C4-2B (cell line): ENCODE measurements around the gene ABCF2.

ENCODE experiments used
- H3K27ac ChIP-seq: fragments of 450-650 bp; 2 replicates; pipeline ENCODE4 v1.5.1; 2017
- CTCF ChIP-seq: fragments of 450-650 bp; conservative IDR thresholded peaks from 2 replicates; pipeline ENCODE4 v1.5.1; 2017; ENCODE audit warnings: mild to moderate bottlenecking
- ZFX ChIP-seq: fragments of 450-650 bp; IDR thresholded peaks from 2 replicates; pipeline ENCODE4 v1.6.1; 2017

The ABCF2 gene

DNA sequence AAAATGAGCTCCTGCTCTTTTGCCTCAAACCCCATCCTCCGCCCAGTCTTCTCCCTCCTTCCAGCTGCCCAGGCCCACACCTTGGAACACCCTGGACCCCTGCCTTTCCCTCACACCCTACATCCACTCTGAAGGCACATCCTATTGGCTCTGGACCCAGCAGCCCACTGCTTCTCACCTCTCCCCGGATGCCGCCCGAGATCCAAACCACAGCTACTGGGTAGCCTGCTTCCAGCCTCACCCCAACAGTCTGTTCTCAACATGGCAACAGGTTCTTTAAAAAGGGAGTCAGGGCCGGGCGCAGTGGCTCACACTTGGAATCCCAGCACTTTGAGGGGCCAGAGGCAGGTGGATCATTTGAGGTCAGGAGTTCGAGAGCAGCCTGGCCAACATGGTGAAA, 31.0 kb upstream of the ABCF2 start:
- no peak overlapping the region for H3K27ac ChIP-seq
- TF ChIP-seq CTCF (no peak), ZFX (no peak)

DNA sequence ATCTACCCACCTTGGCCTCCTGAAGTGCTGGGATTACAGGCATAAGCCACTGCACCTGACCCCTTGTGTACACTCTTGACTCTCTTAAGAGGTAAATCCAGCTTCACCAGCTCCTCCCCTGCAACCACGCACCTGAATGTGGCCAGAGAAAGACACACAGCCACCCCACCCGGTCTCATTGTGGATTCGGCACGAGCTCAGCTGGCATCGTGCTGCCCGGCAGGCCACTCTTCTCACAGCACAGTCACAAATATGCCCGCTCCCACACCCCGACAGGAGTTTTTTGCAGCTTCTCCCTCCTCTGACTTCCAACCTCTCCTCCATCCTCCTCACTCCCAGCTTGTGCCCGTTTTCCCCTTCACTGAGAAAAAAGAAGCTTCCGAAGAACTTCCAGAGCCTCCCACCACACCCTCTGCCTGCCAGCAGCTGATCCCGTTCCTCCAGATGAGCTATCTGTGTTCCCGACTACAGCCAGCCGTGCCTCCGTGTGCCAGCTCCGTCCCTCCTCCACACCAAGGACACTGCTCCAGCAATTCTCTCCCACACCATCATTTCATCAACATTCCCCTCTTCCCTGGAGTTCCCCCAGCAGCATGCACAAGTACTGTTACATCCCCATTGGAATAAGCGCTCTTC, 29.5 kb upstream of the ABCF2 start:
- H3K27ac ChIP-seq: no peak overlapping the region
- no peak for TF ChIP-seq CTCF
- no peak for TF ChIP-seq ZFX

- no peak overlapping the region for H3K27ac ChIP-seq
- TF ChIP-seq CTCF: no peak
Measured at GRCh38 chr7:151255390-151255789, 28.4 kb upstream of the ABCF2 start.

- no peak overlapping the region for H3K27ac ChIP-seq
- TF ChIP-seq ZFX (no peak), CTCF (no peak)
Measured at GRCh38 chr7:151254851-151255250, 27.8 kb upstream of the ABCF2 start.

DNA sequence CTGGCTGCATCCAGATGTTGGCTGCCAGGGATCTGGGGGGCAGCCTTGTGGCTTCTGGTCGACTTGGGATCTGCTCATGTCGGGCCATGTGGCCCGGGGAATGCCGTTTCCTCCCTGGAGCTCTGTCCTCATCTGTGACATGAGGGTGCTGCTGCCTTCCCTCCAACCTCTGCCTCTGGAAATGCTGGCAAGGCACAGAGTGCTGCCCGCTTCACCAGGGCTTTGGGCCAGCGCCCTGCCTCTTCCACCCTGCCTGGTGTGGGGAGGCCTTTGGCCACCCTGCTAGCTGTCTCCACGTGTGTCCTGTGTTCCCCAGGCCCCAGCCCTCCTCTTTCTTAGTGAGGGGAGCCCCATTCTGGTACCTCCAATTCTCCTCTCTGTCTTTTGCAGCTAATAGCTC, 27.3 kb upstream of the ABCF2 start:
- TF ChIP-seq CTCF (no peak), ZFX (no peak)
- no peak overlapping the region for H3K27ac ChIP-seq

GRCh38 chr7:151252961-151253711, 26.1 kb upstream of the ABCF2 start:
- no peak overlapping the region for H3K27ac ChIP-seq
- TF ChIP-seq CTCF (no peak), ZFX (no peak)

DNA sequence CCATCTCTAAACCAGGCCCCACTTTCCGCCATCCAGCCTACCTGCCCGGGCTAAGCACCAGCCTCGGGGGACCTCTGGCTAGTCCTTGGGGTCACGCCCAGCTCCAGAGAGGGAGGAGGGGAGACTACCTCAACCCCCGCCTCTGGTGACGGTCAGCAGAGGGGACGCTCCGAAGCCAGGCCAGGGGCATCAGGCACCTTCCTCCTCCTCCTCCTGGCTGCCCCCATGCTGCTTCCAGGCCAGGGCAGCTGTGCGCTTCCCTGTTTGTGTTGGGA, 25.5 kb upstream of the ABCF2 start:
- peak overlapping the region; percentile 57; the same call in 1 of the 2 replicates for H3K27ac ChIP-seq
- TF ChIP-seq ZFX (no peak), CTCF (no peak)
